ENCODE measurements around the gene ATP6V0C. TPM values are rescaled to one million over a fixed set of nuclear protein-coding genes. Genes with fewer than 3 reads are reported as not detected.

The ATP6V0C gene
- total RNA-seq, 1 donor from 2014 or later: 150 TPM

- ATAC-seq: no peak
- intact Hi-C loops (cut with micrococcal nuclease): no loop called here
- DNase-seq: peak; percentile 28
Observed at GRCh38 chr16:2501946-2502895, 11.5 kb upstream of the ATP6V0C start.

GRCh38 chr16:2505695-2506094 lies 8.1 kb upstream of the ATP6V0C start:
- DNase-seq: no peak
- intact Hi-C loops (cut with micrococcal nuclease): no loop called here
- ATAC-seq: no peak

GRCh38 chr16:2507052-2507659 lies 6.6 kb upstream of the ATP6V0C start:
- intact Hi-C loops (cut with micrococcal nuclease): no loop called here
- DNase-seq: peak; percentile 67
- ATAC-seq: peak; percentile 52

- DNase-seq (peak; percentile 74), ATAC-seq (peak; percentile 62)
- intact Hi-C loops (cut with micrococcal nuclease): no loop called here
Observed at GRCh38 chr16:2507665-2508064, 6.1 kb upstream of the ATP6V0C start.

- no peak for ATAC-seq
- intact Hi-C loops (cut with micrococcal nuclease): no loop called here
- no peak for DNase-seq
Observed at GRCh38 chr16:2508722-2509400, 4.9 kb upstream of the ATP6V0C start.

GRCh38 chr16:2511128-2511800 lies 2.5 kb upstream of the ATP6V0C start:
- no peak for ATAC-seq
- DNase-seq: peak; percentile 77
- intact Hi-C loops (cut with micrococcal nuclease): no loop called here

GRCh38 chr16:2511996-2512734 lies 1.6 kb upstream of the ATP6V0C start:
- intact Hi-C loops (cut with micrococcal nuclease): no loop called here
- DNase-seq (no peak), ATAC-seq (no peak)

- DNase-seq (no peak), ATAC-seq (no peak)
- intact Hi-C loops (cut with micrococcal nuclease): no loop called here
Observed at GRCh38 chr16:2512735-2513404, 882 bp upstream of the ATP6V0C start.

- DNase-seq (no peak), ATAC-seq (no peak)
- intact Hi-C loops (cut with micrococcal nuclease): no loop called here
Observed at GRCh38 chr16:2514333-2515179, 804 bp downstream of the ATP6V0C start.

- DNase-seq (no peak), ATAC-seq (no peak)
- intact Hi-C loops (cut with micrococcal nuclease): no loop called here
Observed at GRCh38 chr16:2515180-2515851, 1.6 kb downstream of the ATP6V0C start.

- DNase-seq: no peak
- intact Hi-C loops (cut with micrococcal nuclease): no loop called here
Observed at GRCh38 chr16:2516391-2517240, 2.9 kb downstream of the ATP6V0C start.

GRCh38 chr16:2517954-2518605 lies 4.3 kb downstream of the ATP6V0C start:
- ATAC-seq (no peak), DNase-seq (no peak)
- intact Hi-C loops (cut with micrococcal nuclease): no loop called here

More at GRCh38 chr16:2516391-2517240, 2.9 kb downstream of the ATP6V0C start:
- ATAC-seq: no peak

- DNase-seq (peak; percentile 39), ATAC-seq (no peak)
- intact Hi-C loops (cut with micrococcal nuclease): no loop called here
Observed at GRCh38 chr16:2518823-2519710, 5.3 kb downstream of the ATP6V0C start.

- DNase-seq (no peak), ATAC-seq (peak; percentile 5)
- intact Hi-C loops (cut with micrococcal nuclease): no loop called here
Observed at GRCh38 chr16:2519711-2520080, 5.9 kb downstream of the ATP6V0C start.

All from left ventricle myocardium superior (tissue), 1 donor.